Activated CD4-positive, alpha-beta T cell treated with anti-CD3 and anti-CD28 coated beads for 36 hours (primary cell): ENCODE data around the gene SLC25A26. TPM values are rescaled to one million over a fixed set of nuclear protein-coding genes. Genes with fewer than 3 reads are reported as not detected.
"Not testable (repeated sequence)": the region's sequence is repeated elsewhere in the genome, so short reads cannot be mapped to it uniquely, and the experiment has no call there.

Experiments
- ATAC-seq: fragments of 200-7000 bp; cut with Tn5 transposase; one replicate; pipeline ENCODE4 v1.10.0; 2021; ENCODE audit warnings: mild to moderate bottlenecking, moderate library complexity
- CTCF ChIA-PET: fragments of 350-600 bp; sonication (Branson Sonifier 250); formaldehyde crosslinking; loops from one replicate; lab custom pipeline; 2021; ENCODE audit warnings: antibody characterized with exemption; lab: Charles Lee
- POLR2A ChIA-PET: fragments of 350-600 bp; sonication (Branson Sonifier 250); formaldehyde crosslinking; loops from one replicate; lab custom pipeline; 2021; ENCODE audit warnings: antibody characterized with exemption, inconsistent platforms; lab: Charles Lee
- DNase-seq: peaks from one replicate; pipeline ENCODE4 v3.0.0-alpha.2; 2020
- H3K27ac Mint-ChIP-seq: one replicate; pipeline ENCODE4 v1.8.0; 2021; ENCODE audit warnings: mixed read lengths
- H3K27me3 Mint-ChIP-seq: one replicate; pipeline ENCODE4 v1.8.0; 2021; ENCODE audit warnings: mixed read lengths
- H3K36me3 Mint-ChIP-seq: one replicate; pipeline ENCODE4 v1.8.0; 2021; ENCODE audit warnings: low read depth, mixed read lengths
- H3K4me1 Mint-ChIP-seq: one replicate; pipeline ENCODE4 v1.8.0; 2021; ENCODE audit warnings: mixed read lengths
- H3K4me3 Mint-ChIP-seq: one replicate; pipeline ENCODE4 v1.8.0; 2021; ENCODE audit warnings: mild to moderate bottlenecking, moderate library complexity, mixed read lengths
- H3K9me3 Mint-ChIP-seq: one replicate; pipeline ENCODE4 v1.8.0; 2021; ENCODE audit warnings: low read depth, mixed read lengths
- intact Hi-C, 2 experiments: fragments of 100-400 bp; cut with DNase I in 1 of 2; cut with micrococcal nuclease in 1 of 2; formaldehyde crosslinking; loops; one replicate each; pipeline versions ENCODE4 v1.14.2 to v1.15.1; 2022 to 2024; cut with DNase I, micrococcal nuclease
- total RNA-seq, 2 experiments: library from RNA; stranded (reverse); gene quantifications; one replicate each; pipeline ENCODE4 v1.2.3, GENCODE V29; 2021

SLC25A26 gene
- total RNA-seq, 2 experiments from 2014 or later, result 14.2 to 22.7 TPM

GRCh38 chr3:66297900-66298299 is 77.1 kb downstream of the SLC25A26 start:
- intact Hi-C loops, result no loop called here
- ChIA-PET POLR2A (no interaction called here), CTCF (interaction anchor here (0.6 to 1.7 kb wide), 4 partner anchors 12 to 102 kb away, joined by 3 to 4 read pairs (median 3); no protein-coding TSS in a partner anchor)
- DNase-seq (no peak), ATAC-seq (no peak)
- peaks cover 5% of the 10 kb centered on the region for H3K36me3 Mint-ChIP-seq
- peaks cover 41% of the 10 kb centered on the region for H3K4me1 Mint-ChIP-seq
- H3K4me3 Mint-ChIP-seq, result no peak overlapping the region
- no peaks in the 10 kb centered on the region for H3K9me3 Mint-ChIP-seq
- peak overlapping the region; percentile 48 for H3K27ac Mint-ChIP-seq
- no peaks in the 10 kb centered on the region for H3K27me3 Mint-ChIP-seq

DNA sequence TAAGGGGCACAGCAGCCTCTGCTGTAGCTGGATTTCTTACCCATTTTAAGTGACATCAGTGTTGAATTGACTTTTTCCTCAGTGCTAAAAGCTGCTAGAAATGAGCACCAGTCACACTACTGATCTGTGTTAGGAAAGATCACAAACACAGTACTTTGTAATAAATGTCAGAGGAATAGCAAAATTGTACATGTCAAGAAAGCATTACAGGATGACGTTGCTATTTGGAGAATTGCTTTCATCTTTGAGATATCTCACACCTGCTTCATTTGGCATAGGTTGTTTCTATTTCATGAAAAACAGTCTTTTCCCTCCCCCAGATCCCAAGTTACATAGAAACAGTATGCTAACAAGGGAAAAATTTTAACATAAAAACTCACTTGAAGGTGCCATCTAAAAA is 77.8 kb downstream of the SLC25A26 start:
- Mint-ChIP-seq H3K27ac (peak overlapping the region; percentile 38), H3K4me1 (peaks cover 45% of the 10 kb centered on the region), H3K9me3 (no peaks in the 10 kb centered on the region), H3K4me3 (no peak overlapping the region), H3K27me3 (no peaks in the 10 kb centered on the region), H3K36me3 (peaks cover 4% of the 10 kb centered on the region)
- ChIA-PET CTCF (interaction anchor here (1.0 to 1.7 kb wide), 2 partner anchors 13 to 80 kb away, joined by 3 to 4 read pairs; no protein-coding TSS in a partner anchor), POLR2A (no interaction called here)
- intact Hi-C loops, result no loop called here
- no peak for DNase-seq
- peak; percentile 9 for ATAC-seq

- H3K36me3 Mint-ChIP-seq, DNase-seq, ATAC-seq, POLR2A ChIA-PET, H3K27me3 Mint-ChIP-seq, H3K9me3 Mint-ChIP-seq, intact Hi-C loops, H3K27ac Mint-ChIP-seq, H3K4me3 Mint-ChIP-seq: not testable (repeated sequence)
- CTCF ChIA-PET, result interaction anchor here (1.0 kb wide), 1 partner anchor 13 kb away, joined by 3 read pairs; no protein-coding TSS in a partner anchor
- H3K4me1 Mint-ChIP-seq, result peaks cover 50% of the 10 kb centered on the region
Observed at GRCh38 chr3:66299085-66299484, 78.3 kb downstream of the SLC25A26 start.

DNA sequence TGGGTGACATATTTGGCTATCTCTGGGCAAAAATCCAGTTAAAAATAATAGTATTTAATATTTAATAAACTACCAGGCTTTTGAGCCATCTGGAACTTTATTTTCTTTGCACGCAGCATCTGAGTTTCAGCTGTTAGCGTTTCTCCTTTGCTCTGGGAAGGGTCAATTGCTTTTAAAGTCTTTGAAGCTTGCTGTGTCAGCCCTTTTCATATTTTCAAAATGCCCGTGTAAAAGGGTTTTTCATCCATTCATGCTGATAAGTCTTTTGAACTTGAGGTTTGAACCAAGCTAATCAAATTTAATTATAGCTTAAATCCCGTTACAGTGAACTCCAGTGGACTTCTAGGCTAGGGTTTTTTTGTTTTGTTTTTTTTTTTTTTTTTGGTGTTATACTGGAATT is 79.1 kb downstream of the SLC25A26 start:
- CTCF ChIA-PET, result no interaction called here
- no peak overlapping the region for H3K27ac Mint-ChIP-seq

DNA sequence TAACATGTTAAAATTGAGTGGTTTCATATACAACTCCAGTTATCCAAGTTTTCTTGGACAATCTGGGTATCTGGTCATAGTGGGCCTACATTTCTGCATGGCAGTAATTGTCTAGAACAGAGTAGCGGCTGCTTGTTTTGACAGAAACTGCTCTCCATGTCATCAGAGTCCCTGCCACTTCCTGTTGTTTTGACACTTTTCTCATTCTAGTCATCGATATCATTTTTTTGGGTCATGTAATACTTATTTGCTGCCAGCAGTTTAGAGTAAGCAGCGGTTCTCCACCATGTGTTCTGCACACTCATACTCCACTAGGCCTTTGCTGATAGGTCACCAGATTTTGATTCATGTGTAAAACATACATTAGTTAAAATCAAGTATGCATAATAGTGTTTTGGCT is 81.5 kb downstream of the SLC25A26 start:
- CTCF ChIA-PET, result interaction anchor here (0.7 to 1.6 kb wide), 6 partner anchors 59 to 520 kb away, joined by 3 to 6 read pairs (median 3); no protein-coding TSS in a partner anchor
- ATAC-seq, result peak; percentile 85
- peaks cover 77% of the 10 kb centered on the region for H3K4me1 Mint-ChIP-seq
- H3K4me3 Mint-ChIP-seq, result peak overlapping the region; percentile 36
- POLR2A ChIA-PET, result interaction anchor here (1.1 to 1.4 kb wide), 2 partner anchors 63 to 167 kb away, joined by 4 read pairs; no protein-coding TSS in a partner anchor
- peak; percentile 52 for DNase-seq
- H3K27me3 Mint-ChIP-seq, result no peaks in the 10 kb centered on the region
- peaks cover 24% of the 10 kb centered on the region for H3K36me3 Mint-ChIP-seq
- intact Hi-C loops, result loop anchor here (1.0 to 10.0 kb wide), 7 partner anchors 60 to 199 kb away; partner anchors contain the start of genes SLC25A26 (in 2 of the 2) and LRIG1 (in 1 of the 2)
- H3K9me3 Mint-ChIP-seq, result peaks cover 6% of the 10 kb centered on the region
- H3K27ac Mint-ChIP-seq, result peak overlapping the region; percentile 93

More for the DNA sequence above, 79.1 kb downstream of the SLC25A26 start:
- Mint-ChIP-seq H3K4me1 (peaks cover 58% of the 10 kb centered on the region), H3K27me3 (no peaks in the 10 kb centered on the region), H3K9me3 (no peaks in the 10 kb centered on the region), H3K4me3 (no peak overlapping the region), H3K36me3 (peaks cover 11% of the 10 kb centered on the region)
- POLR2A ChIA-PET, result no interaction called here
- ATAC-seq (no peak), DNase-seq (no peak)
- intact Hi-C loops, result loop anchor here (5.0 to 10.0 kb wide), 4 partner anchors 58 to 185 kb away; partner anchors contain the start of gene SLC25A26 (in 1 of the 2)

DNA sequence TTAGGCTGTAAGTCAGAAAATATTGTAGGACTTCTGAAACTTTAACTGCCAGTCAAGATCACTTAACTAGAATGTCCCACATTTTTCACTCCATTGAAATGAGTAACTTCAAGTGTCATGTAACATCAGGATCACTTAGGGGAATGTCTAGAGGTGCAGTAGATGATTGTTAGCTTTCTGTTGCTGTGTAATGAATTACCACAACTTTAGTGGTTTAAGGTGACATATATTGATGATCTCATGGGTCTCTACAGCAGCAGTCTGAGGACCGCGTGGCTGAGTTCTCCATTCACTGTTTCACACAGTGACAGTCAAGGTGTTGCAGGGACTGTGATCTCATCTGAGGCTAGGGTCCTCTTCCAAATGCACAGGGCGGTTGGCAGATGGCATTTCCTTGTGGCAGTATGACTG is 82.7 kb downstream of the SLC25A26 start:
- ATAC-seq (peak; percentile 76), DNase-seq (peak; percentile 70)
- Mint-ChIP-seq H3K27ac (peak overlapping the region; percentile 93), H3K9me3 (peaks cover 8% of the 10 kb centered on the region), H3K4me3 (peak overlapping the region; percentile 31), H3K36me3 (peaks cover 24% of the 10 kb centered on the region), H3K4me1 (peaks cover 74% of the 10 kb centered on the region), H3K27me3 (no peaks in the 10 kb centered on the region)
- intact Hi-C loops, result loop anchor here (2.0 to 10.0 kb wide), 5 partner anchors 61 to 181 kb away; partner anchors contain the start of gene SLC25A26 (in 1 of the 2)
- ChIA-PET CTCF (interaction anchor here (1.4 to 1.6 kb wide), 3 partner anchors 64 to 168 kb away, joined by 3 read pairs; no protein-coding TSS in a partner anchor), POLR2A (interaction anchor here (0.6 to 1.4 kb wide), 3 partner anchors 15 to 166 kb away, joined by 3 to 4 read pairs (median 4); no protein-coding TSS in a partner anchor)

- ChIA-PET POLR2A (interaction anchor here (0.6 kb wide), 1 partner anchor 65 kb away, joined by 4 read pairs; no protein-coding TSS in a partner anchor), CTCF (no interaction called here)
- Mint-ChIP-seq H3K36me3 (peaks cover 24% of the 10 kb centered on the region), H3K9me3 (peaks cover 8% of the 10 kb centered on the region), H3K27ac (peak overlapping the region; percentile 93), H3K4me1 (peaks cover 70% of the 10 kb centered on the region), H3K27me3 (no peaks in the 10 kb centered on the region), H3K4me3 (peak overlapping the region; percentile 31)
- intact Hi-C loops, result loop anchor here (5.0 to 10.0 kb wide), 4 partner anchors 62 to 181 kb away; partner anchors contain the start of gene SLC25A26 (in 1 of the 2)
- no peak for ATAC-seq
- DNase-seq, result no peak
Observed at GRCh38 chr3:66304293-66304692, 83.5 kb downstream of the SLC25A26 start.

- ATAC-seq, POLR2A ChIA-PET, DNase-seq, H3K27me3 Mint-ChIP-seq, H3K9me3 Mint-ChIP-seq, H3K4me3 Mint-ChIP-seq, CTCF ChIA-PET, H3K27ac Mint-ChIP-seq: not testable (repeated sequence)
- peaks cover 66% of the 10 kb centered on the region for H3K4me1 Mint-ChIP-seq
- peaks cover 24% of the 10 kb centered on the region for H3K36me3 Mint-ChIP-seq
- intact Hi-C loops, result loop anchor here in 1 of 2 experiments (10.0 kb wide), 1 partner anchor 179 kb away; no protein-coding TSS in a partner anchor
Observed at GRCh38 chr3:66306086-66306485, 85.3 kb downstream of the SLC25A26 start.

- peaks cover 59% of the 10 kb centered on the region for H3K4me1 Mint-ChIP-seq
- H3K4me3 Mint-ChIP-seq, POLR2A ChIA-PET, DNase-seq, ATAC-seq, H3K9me3 Mint-ChIP-seq, H3K27me3 Mint-ChIP-seq: not testable (repeated sequence)
- CTCF ChIA-PET, result interaction anchor here (0.6 kb wide), 1 partner anchor 17 kb away, joined by 3 read pairs; no protein-coding TSS in a partner anchor
- intact Hi-C loops, result loop anchor here in 1 of 2 experiments (10.0 kb wide), 1 partner anchor 178 kb away; no protein-coding TSS in a partner anchor
- peaks cover 23% of the 10 kb centered on the region for H3K36me3 Mint-ChIP-seq
- peak overlapping the region; percentile 33 for H3K27ac Mint-ChIP-seq
Observed at GRCh38 chr3:66306991-66307390, 86.2 kb downstream of the SLC25A26 start.

DNA sequence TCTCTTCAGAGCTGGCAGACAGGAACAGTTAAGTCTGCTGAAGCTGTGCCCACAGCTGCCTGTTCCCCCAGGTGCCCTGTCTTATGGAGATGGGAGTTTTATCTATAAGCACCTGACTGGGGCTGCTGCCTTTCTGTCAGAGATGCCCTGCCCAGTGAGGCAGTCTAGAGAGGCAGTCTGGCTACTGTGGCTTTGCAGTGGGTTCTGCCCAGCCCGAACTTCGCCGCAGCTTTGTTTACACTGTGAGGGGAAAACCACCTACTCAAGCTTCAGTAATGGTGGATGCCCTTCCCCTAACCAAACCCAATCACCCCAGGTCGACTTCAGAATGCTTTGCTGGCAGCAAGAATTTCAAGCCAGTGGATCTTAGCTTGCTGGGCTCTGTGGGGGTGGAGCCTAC is 91.2 kb downstream of the SLC25A26 start:
- no peak for ATAC-seq
- Mint-ChIP-seq H3K27ac (no peak overlapping the region), H3K9me3 (peaks cover 13% of the 10 kb centered on the region), H3K4me3 (no peak overlapping the region), H3K4me1 (peaks cover 28% of the 10 kb centered on the region), H3K36me3 (peaks cover 23% of the 10 kb centered on the region), H3K27me3 (no peaks in the 10 kb centered on the region)
- CTCF ChIA-PET, result no interaction called here
- no peak for DNase-seq
- intact Hi-C loops, result no loop called here
- POLR2A ChIA-PET, result no interaction called here

- H3K36me3 Mint-ChIP-seq, result peaks cover 23% of the 10 kb centered on the region
- peaks cover 9% of the 10 kb centered on the region for H3K9me3 Mint-ChIP-seq
- no peak overlapping the region for H3K4me3 Mint-ChIP-seq
- no peaks in the 10 kb centered on the region for H3K27me3 Mint-ChIP-seq
- ATAC-seq, result no peak
- H3K4me1 Mint-ChIP-seq, result peaks cover 16% of the 10 kb centered on the region
- POLR2A ChIA-PET, result no interaction called here
- CTCF ChIA-PET, result no interaction called here
- intact Hi-C loops, result no loop called here
- no peak for DNase-seq
- H3K27ac Mint-ChIP-seq, result no peak overlapping the region
Observed at GRCh38 chr3:66314455-66314854, 93.7 kb downstream of the SLC25A26 start.
